Liver (tissue), 3 donors: ENCODE data around the gene PLCG2.

Experiments used
- CTCF ChIP-seq: fragments of 150-350 bp; IDR thresholded peaks from 2 replicates; pipeline ENCODE4 v1.5.1; 2017; ENCODE audit warnings: improper control_type of control experiment, low read depth, low read length; ENCODE audit not compliant: missing input control
- GABPA ChIP-seq, 2 donors: IDR thresholded peaks in 1 of 2; conservative IDR thresholded peaks in 1 of 2; 2 replicates each; pipeline ENCODE4 v1.6.1; 2016; ENCODE audit warnings: antibody characterized with exemption in 2 of 2, mild to moderate bottlenecking in 1 of 2, moderate library complexity in 1 of 2
- JUND ChIP-seq, 2 donors: IDR thresholded peaks; 2 replicates each; pipeline ENCODE4 v1.6.1; 2016; ENCODE audit warnings: antibody characterized with exemption in 2 of 2
- MAX ChIP-seq: IDR thresholded peaks from 2 replicates; pipeline ENCODE4 v1.6.1; 2016; ENCODE audit warnings: antibody characterized with exemption
- REST ChIP-seq: IDR thresholded peaks from 2 replicates; pipeline ENCODE4 v1.6.1; 2016; ENCODE audit warnings: antibody characterized with exemption, mild to moderate bottlenecking
- RXRA ChIP-seq, 2 donors: IDR thresholded peaks; 2 replicates each; pipeline ENCODE4 v1.6.1; 2017 to 2018; ENCODE audit warnings: antibody characterized with exemption in 2 of 2, mild to moderate bottlenecking in 1 of 2
- TAF1 ChIP-seq: conservative IDR thresholded peaks from 2 replicates; pipeline ENCODE4 v1.6.1; 2016; ENCODE audit warnings: antibody characterized with exemption, mild to moderate bottlenecking
- YY1 ChIP-seq: IDR thresholded peaks from 2 replicates; pipeline ENCODE4 v1.6.1; 2016; ENCODE audit warnings: antibody characterized with exemption, mild to moderate bottlenecking
- donor health status: healthy.
- donor health status: healthy.

- TF ChIP-seq YY1 (no peak), CTCF (no peak), TAF1 (no peak), MAX (no peak), RXRA (IDR thresholded peaks at IDR 0.05) (no peak), GABPA (IDR thresholded peaks at IDR 0.05 in 1 of 2, conservative IDR thresholded peaks at IDR 0.05 in 1 of 2) (no peak), REST (no peak), JUND (IDR thresholded peaks at IDR 0.05) (no peak)
Observed at GRCh38 chr16:81843683-81844082, 64.6 kb downstream of the PLCG2 start.
